GM19035 (cell line): Measurements from ENCODE around the gene OR52B2.

ENCODE experiments used
- ATAC-seq: cut with Tn5 transposase; IDR thresholded peaks from one replicate; pipeline ENCODE4 v1.9.1; 2021; ENCODE audit not compliant: unreplicated experiment

OR52B2 gene

GRCh38 chr11:6170226-6170625, at the start of gene OR52B2:
OR52B2 (minus strand) TSS chr11:6170326; CDS start chr11:6170326, 0 bp downstream.
- no peak for ATAC-seq

GRCh38 chr11:6219359-6219758, 49.2 kb upstream of the OR52B2 start:
- ATAC-seq = no peak

GRCh38 chr11:6217722-6218121, 47.6 kb upstream of the OR52B2 start:
- no peak for ATAC-seq

GRCh38 chr11:6216501-6216900, 46.4 kb upstream of the OR52B2 start:
- ATAC-seq = no peak

GRCh38 chr11:6214530-6214929, 44.4 kb upstream of the OR52B2 start:
- no peak for ATAC-seq

GRCh38 chr11:6210274-6210955, 40.3 kb upstream of the OR52B2 start:
- ATAC-seq = no peak

- ATAC-seq = no peak
These were observed 39.7 kb upstream of the OR52B2 start for GRCh38 chr11:6209801-6210200.

GRCh38 chr11:6206456-6207180, 36.5 kb upstream of the OR52B2 start:
- ATAC-seq = no peak

GRCh38 chr11:6205366-6205765, 35.2 kb upstream of the OR52B2 start, which contains the start of gene C11orf42:
C11orf42 (plus strand) TSS chr11:6205557; CDS start chr11:6205616, 59 bp downstream.
- no peak for ATAC-seq

GRCh38 chr11:6204706-6205105, 34.6 kb upstream of the OR52B2 start:
- ATAC-seq = no peak

- ATAC-seq = no peak
These were observed 33.2 kb upstream of the OR52B2 start for GRCh38 chr11:6203327-6203726.

GRCh38 chr11:6202041-6202440, 31.9 kb upstream of the OR52B2 start:
- ATAC-seq = no peak

- ATAC-seq = no peak
These were observed 31.4 kb upstream of the OR52B2 start for GRCh38 chr11:6201481-6201880.

GRCh38 chr11:6200975-6201374, 30.8 kb upstream of the OR52B2 start:
- no peak for ATAC-seq

- ATAC-seq = no peak
These were observed 29.2 kb upstream of the OR52B2 start, which contains the start of gene OR52W1 for GRCh38 chr11:6199174-6199810. OR52W1 (plus strand) TSS chr11:6199224; CDS start chr11:6199224, 0 bp downstream.

- ATAC-seq = no peak
These were observed 27.5 kb upstream of the OR52B2 start for GRCh38 chr11:6197466-6198200.

GRCh38 chr11:6196396-6196795, 26.3 kb upstream of the OR52B2 start:
- ATAC-seq = no peak

GRCh38 chr11:6194065-6194581, 24.0 kb upstream of the OR52B2 start:
- ATAC-seq = no peak

GRCh38 chr11:6191742-6192141, 21.6 kb upstream of the OR52B2 start:
- no peak for ATAC-seq

GRCh38 chr11:6175440-6175839, 5.3 kb upstream of the OR52B2 start:
- ATAC-seq = no peak
